GM12874 (cell line): Measurements from ENCODE around the gene SYP.
A peak's percentile ranks its signal among the peaks of the same experiment; 100 is the strongest.

Experiments used
- TF ChIP-seq, protein P1 (sequence below): IDR thresholded peaks from 2 replicates; pipeline ENCODE4 v1.5.1; 2011; ENCODE audit warnings: low read depth, mild to moderate bottlenecking, control low read depth, low read length, moderate library complexity; ENCODE audit not compliant: insufficient read depth

SYP gene

DNA sequence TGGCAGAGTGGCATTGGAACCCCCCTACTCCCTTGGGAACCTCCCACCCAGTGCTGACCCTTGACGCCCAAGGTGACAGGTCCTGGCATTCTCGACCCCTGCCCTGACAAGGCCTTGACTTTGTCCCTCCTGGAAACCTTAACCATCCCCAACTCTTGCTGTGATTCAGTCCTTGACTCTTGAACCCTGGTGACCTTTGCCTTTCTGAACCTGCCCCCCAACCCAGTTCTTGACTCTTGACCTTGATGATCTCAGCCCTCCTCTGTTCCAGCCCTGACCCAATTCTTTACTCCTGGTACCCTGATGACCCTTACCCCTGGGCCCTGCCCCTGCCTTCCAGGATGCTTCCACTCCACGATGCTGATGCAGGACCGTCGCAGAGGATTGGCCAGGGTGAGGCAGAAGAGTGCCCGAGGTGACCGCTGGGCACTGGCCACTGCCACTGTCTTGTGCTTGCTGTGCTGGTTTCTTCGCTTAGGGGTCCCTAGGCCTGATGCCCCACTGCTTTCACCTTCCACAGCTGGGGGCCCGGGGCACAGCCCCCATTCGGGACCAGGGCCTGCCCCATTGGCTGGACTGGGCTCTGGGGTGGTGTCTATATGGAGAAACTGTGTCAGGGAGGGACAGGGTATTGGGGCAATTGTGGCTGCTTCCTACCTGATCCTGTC, 31.5 kb upstream of the SYP start:
- TF ChIP-seq, protein P1, sequence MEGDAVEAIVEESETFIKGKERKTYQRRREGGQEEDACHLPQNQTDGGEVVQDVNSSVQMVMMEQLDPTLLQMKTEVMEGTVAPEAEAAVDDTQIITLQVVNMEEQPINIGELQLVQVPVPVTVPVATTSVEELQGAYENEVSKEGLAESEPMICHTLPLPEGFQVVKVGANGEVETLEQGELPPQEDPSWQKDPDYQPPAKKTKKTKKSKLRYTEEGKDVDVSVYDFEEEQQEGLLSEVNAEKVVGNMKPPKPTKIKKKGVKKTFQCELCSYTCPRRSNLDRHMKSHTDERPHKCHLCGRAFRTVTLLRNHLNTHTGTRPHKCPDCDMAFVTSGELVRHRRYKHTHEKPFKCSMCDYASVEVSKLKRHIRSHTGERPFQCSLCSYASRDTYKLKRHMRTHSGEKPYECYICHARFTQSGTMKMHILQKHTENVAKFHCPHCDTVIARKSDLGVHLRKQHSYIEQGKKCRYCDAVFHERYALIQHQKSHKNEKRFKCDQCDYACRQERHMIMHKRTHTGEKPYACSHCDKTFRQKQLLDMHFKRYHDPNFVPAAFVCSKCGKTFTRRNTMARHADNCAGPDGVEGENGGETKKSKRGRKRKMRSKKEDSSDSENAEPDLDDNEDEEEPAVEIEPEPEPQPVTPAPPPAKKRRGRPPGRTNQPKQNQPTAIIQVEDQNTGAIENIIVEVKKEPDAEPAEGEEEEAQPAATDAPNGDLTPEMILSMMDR, result no peak

DNA sequence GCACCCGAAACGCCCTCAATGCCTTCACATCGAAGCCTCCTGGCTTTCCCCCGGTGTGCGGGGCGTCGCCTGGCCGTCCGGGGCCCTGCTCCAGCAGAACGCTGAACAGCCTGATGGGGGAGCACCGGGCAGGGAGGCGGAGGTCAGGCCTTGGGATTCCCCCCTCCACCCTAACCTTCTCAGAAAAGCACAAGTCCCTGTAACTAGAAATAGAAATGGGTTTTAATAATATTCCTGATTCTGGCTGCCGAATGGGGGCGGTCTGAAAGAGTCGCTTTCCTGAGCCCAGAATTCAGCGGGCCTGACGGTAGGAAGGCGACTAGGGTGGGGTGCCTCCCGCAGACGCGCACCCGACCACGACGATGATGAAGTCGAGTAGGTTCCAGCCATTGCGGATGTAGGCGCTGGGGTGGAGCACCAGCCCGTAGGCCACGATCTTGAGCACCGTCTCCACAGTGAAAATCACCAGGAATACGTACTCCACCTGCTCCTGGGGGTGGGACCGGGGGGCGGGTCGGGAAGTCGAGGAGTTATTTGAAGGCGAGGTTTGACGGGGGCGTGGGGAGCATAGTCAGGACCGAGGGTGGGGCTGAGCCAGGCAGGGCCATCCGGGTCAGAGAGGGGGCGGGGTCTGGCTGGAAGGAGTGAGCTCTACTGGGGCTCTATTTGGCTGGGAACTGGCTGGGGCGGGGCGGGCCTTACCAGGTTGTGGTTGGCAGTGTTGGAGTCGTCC, 30.7 kb upstream of the SYP start:
- TF ChIP-seq, protein P1, result peak; percentile 37

DNA sequence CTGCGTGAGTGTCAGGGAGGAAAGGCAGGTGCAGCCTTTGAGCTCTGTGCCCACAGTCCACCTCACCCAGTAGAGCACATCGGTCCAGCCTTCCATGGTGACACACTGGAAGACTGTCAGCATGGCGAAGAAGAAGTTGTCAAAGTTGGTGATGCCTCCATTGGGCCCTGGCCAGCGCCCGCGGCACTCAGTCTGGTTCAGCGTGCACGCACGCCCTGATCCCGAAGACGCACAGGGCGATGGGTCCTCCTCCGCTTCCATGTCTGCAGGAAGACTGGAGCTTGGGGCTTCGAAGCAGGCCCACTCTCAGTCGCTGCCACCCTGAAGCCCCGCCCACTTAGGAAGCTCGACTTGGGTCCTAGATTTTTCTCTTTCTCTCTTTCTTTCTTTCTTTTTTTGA, 28.2 kb upstream of the SYP start:
- TF ChIP-seq, protein P1, result no peak

DNA sequence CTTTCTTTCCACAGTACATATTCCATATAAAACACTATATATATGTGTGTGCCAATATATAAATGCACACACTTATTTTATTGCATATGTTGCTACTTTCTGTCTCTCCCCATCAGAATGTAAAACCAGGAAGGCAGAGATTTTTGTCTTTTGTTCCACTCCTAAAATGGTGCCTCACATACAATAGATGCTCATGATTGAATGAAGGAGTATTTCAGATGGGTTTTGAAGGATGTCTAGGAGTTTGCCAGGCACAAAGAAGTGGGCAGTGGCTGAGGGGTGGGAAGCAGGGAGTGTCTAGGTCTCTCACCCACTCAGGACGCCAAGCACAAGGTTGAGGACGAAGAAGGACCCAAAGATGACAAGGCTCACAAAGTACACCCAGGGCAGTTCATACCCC, 27.7 kb upstream of the SYP start:
- TF ChIP-seq, protein P1, result no peak

DNA sequence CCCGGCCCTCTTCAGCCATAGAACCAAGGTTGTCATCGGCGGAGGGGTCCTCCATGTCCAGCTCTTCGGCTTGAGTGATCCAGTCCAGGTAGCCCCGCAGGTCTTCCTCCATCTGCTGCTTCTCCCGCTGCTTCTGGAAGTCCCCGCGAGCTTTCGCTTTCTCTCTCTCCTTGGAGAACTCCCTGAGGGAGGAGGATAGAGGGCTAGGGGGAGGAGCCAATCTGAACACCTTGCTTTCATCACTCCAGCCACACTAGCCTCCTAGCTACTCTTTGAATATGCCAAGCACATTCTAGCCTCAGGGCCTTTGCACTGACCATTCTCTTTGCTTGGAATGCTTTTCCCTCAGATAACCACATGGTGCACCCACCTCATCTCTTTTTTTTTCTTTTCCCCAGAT, 27.0 kb upstream of the SYP start:
- TF ChIP-seq, protein P1, result no peak

DNA sequence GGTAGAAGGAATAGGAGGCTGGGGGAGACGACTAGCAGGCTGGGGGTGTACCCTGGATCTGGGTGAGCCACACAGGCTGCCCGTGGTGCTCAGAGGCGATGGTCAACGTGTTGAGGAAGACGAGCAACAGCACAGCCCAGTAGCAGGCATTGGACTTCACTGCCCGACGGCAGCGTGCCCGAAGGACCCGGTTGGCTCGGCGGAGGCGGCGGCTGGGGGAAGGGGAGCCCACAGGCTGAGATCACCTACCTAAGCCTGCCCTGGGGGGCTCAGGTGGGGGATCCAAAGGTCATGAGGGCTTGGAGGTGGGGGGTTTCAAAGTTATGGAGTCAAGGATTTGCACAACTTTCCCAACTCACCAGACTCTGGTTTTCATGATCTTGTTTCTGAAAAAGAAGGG, 25.9 kb upstream of the SYP start:
- TF ChIP-seq, protein P1, result no peak

DNA sequence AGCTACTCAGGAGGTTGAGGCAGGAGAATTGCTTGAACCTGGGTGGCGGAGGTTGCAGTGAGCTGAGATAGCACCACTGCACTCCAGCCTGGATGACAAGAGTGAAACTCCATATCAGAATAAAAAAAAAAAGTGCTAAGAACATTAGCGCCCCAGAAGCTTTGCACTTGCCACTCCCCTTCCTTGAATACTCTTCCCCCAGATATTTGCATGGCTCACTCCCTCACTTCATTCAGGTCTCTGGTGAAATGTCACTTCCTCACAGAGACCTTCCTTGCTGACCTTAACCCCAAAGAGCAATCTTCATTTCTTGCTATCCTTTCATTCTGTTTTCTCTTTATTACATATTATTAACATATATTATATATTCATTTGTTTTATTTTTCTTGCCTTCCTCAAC, 21.9 kb upstream of the SYP start:
- TF ChIP-seq, protein P1, result no peak
